SK-N-SH treated with all-trans-retinoic acid at 6 μM for 48 hours (cell line): ENCODE results near the gene TMPRSS6.

ENCODE experiments used
- ARNTL ChIP-seq: fragments of 450-650 bp; formaldehyde crosslinking; IDR thresholded peaks from 2 replicates; pipeline ENCODE4 v1.5.0; 2020; ENCODE audit warnings: low read depth, mild to moderate bottlenecking, moderate library complexity, borderline replicate concordance
- BACH2 ChIP-seq: fragments of 250-450 bp; sonication (Bioruptor Pico); IDR thresholded peaks from 2 replicates; pipeline ENCODE4 v1.9.0; 2021; ENCODE audit warnings: mild to moderate bottlenecking, borderline replicate concordance
- PPARA ChIP-seq: fragments of 250-450 bp; sonication (Bioruptor Pico); IDR thresholded peaks from 2 replicates; pipeline ENCODE4 v1.5.0; 2020; ENCODE audit warnings: mild to moderate bottlenecking, borderline replicate concordance
- SNAI2 ChIP-seq: fragments of 250-450 bp; sonication (Bioruptor Pico); IDR thresholded peaks from 2 replicates; pipeline ENCODE4 v1.5.0; 2020; ENCODE audit warnings: mild to moderate bottlenecking, moderate library complexity
- ZFP30 ChIP-seq: fragments of 450-650 bp; formaldehyde crosslinking; IDR thresholded peaks from 2 replicates; pipeline ENCODE4 v1.5.0; 2022; ENCODE audit warnings: mild to moderate bottlenecking, moderate library complexity
- TF ChIP-seq, protein P1 (sequence below): fragments of 250-450 bp; sonication (Bioruptor Pico); IDR thresholded peaks from 2 replicates; pipeline ENCODE4 v1.8.0; 2020; ENCODE audit warnings: mild to moderate bottlenecking, moderate library complexity, borderline replicate concordance

DNA sequence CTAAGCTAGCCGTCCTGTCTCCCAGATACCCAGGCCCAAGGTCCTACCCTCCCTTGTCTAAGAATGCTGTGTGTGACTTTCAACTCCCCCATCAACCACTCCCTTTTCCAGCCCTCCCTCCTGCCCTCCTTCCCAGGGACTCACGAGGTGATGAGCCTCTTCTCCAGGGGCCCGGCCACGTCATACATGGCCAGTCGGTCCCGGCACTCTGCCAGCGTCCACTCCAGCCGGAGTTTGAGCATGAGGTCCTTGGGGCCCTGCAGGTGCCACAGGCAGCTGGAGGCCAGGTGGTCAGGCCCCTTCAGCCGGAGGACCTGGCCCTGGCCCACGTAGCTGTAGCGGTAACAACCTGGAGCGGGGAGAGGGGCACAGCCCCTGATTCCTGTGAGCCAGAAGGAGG, 20.1 kb downstream of the TMPRSS6 start:
- no peak for TF ChIP-seq ARNTL (CRISPR knock-in tag)
- no peak for TF ChIP-seq BACH2 (CRISPR knock-in tag)
- no peak for TF ChIP-seq SNAI2 (CRISPR knock-in tag)
- TF ChIP-seq, protein P1, sequence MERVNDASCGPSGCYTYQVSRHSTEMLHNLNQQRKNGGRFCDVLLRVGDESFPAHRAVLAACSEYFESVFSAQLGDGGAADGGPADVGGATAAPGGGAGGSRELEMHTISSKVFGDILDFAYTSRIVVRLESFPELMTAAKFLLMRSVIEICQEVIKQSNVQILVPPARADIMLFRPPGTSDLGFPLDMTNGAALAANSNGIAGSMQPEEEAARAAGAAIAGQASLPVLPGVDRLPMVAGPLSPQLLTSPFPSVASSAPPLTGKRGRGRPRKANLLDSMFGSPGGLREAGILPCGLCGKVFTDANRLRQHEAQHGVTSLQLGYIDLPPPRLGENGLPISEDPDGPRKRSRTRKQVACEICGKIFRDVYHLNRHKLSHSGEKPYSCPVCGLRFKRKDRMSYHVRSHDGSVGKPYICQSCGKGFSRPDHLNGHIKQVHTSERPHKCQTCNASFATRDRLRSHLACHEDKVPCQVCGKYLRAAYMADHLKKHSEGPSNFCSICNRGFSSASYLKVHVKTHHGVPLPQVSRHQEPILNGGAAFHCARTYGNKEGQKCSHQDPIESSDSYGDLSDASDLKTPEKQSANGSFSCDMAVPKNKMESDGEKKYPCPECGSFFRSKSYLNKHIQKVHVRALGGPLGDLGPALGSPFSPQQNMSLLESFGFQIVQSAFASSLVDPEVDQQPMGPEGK (CRISPR knock-in tag), result no peak
- no peak for TF ChIP-seq PPARA
- TF ChIP-seq ZFP30 (CRISPR knock-in tag), result no peak
